ENCODE results near the gene ARHGEF33. TPM values are rescaled to one million over a fixed set of nuclear protein-coding genes. Genes with fewer than 3 reads are reported as not detected.

The ARHGEF33 gene
- total RNA-seq, 4 donors from 2014 or later: 0.66 to 2.1 (median 0.82) TPM

DNA sequence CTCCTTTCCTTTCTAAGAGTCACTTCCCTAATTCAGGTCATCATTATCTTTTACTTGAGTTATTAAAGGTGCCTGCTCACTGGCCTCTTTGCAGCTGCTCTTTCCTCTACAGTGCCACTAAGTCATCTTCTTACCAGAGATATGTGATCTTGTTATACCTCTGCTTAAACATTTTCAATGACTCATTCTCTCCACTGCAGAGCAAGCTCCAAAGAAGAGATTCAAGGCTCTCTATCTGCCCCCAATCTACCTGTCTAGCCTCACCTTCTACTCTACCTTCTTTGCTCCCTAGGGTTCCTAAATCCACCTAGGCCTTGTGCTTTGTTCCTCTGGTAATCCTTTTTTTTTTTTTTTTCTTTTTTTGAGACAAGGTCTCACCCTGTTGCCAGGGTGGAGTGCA, 3.1 kb downstream of the ARHGEF33 start:
- TF ChIP-seq POLR2AphosphoS5 (IDR thresholded peaks at IDR 0.05): no peak
- TF ChIP-seq POLR2A (IDR thresholded peaks at IDR 0.05; ENCODE audit: low read depth): no peak
- no peak for TF ChIP-seq EP300 (IDR thresholded peaks at IDR 0.05)
- TF ChIP-seq, protein P1, sequence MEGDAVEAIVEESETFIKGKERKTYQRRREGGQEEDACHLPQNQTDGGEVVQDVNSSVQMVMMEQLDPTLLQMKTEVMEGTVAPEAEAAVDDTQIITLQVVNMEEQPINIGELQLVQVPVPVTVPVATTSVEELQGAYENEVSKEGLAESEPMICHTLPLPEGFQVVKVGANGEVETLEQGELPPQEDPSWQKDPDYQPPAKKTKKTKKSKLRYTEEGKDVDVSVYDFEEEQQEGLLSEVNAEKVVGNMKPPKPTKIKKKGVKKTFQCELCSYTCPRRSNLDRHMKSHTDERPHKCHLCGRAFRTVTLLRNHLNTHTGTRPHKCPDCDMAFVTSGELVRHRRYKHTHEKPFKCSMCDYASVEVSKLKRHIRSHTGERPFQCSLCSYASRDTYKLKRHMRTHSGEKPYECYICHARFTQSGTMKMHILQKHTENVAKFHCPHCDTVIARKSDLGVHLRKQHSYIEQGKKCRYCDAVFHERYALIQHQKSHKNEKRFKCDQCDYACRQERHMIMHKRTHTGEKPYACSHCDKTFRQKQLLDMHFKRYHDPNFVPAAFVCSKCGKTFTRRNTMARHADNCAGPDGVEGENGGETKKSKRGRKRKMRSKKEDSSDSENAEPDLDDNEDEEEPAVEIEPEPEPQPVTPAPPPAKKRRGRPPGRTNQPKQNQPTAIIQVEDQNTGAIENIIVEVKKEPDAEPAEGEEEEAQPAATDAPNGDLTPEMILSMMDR (IDR thresholded peaks at IDR 0.05): no peak
- DNase-seq (ENCODE audit: extremely low spot score): no peak
- intact Hi-C loops (cut with DNase I): no loop called here
- H3K4me3 ChIP-seq: no peak overlapping the region
- no peaks in the 10 kb centered on the region for H3K27me3 ChIP-seq
- H3K36me3 ChIP-seq: no peaks in the 10 kb centered on the region
- no peaks in the 10 kb centered on the region for H3K4me1 ChIP-seq
- no peaks in the 10 kb centered on the region for H3K9me3 ChIP-seq
- H3K27ac ChIP-seq (replicated peaks in 1 of 4): no peak overlapping the region

DNA sequence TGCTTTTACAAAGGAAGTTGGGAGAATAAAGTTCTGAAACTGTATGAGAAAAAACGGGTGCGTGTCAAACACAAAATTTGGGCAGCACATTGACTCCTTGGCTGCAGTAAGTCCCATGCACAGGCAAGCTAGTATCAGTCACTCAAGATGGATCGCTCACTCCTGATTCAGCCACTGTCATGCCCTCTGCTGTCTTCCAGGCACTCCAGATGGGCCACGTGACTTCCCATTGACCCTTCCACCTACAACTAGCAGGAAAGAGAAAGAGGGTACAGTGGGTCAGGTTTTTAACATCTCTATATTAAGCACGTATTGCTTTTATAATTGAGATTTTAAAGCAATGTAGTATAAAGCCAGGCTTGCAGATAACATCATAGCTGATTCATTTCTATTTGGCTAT, 8.6 kb downstream of the ARHGEF33 start:
- WGBS: 72% methylated on average over 5 of the region's 5 CpGs
- intact Hi-C loops (cut with DNase I): no loop called here
- DNase-seq (ENCODE audit: extremely low spot score): no peak
- no peaks in the 10 kb centered on the region for H3K36me3 ChIP-seq
- H3K27ac ChIP-seq (replicated peaks in 1 of 4): no peak overlapping the region
- TF ChIP-seq EP300 (IDR thresholded peaks at IDR 0.05) (no peak), POLR2A (IDR thresholded peaks at IDR 0.05; ENCODE audit: low read depth) (no peak), POLR2AphosphoS5 (IDR thresholded peaks at IDR 0.05) (no peak)
- TF ChIP-seq, protein P1 (IDR thresholded peaks at IDR 0.05): no peak
- no peaks in the 10 kb centered on the region for H3K9me3 ChIP-seq
- H3K4me3 ChIP-seq: no peak overlapping the region
- H3K27me3 ChIP-seq: no peaks in the 10 kb centered on the region
- H3K4me1 ChIP-seq: no peaks in the 10 kb centered on the region

DNA sequence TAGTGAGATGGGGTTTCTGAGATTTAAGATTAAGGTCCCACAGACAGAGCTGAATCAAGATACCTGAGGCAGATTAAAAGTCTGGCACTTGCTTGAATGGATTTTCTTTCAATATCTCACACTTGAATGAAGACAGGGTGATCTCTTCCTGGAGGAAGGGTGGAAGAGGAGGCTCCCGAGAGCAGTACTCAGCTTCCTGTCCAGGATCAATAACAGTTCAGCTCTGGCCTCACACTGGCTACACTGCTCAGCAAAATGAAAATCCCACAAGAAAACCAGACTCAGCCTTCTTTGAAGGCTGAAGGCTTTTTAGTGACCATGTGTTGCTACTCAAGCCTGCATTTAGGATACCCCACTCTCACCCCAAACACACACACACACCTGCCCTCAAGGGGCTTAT, 11.1 kb downstream of the ARHGEF33 start:
- TF ChIP-seq EP300 (IDR thresholded peaks at IDR 0.05): no peak
- TF ChIP-seq POLR2AphosphoS5 (IDR thresholded peaks at IDR 0.05): no peak
- TF ChIP-seq, protein P1 (IDR thresholded peaks at IDR 0.05): no peak
- TF ChIP-seq POLR2A (IDR thresholded peaks at IDR 0.05; ENCODE audit: low read depth): no peak
- Histone ChIP-seq H3K4me3 (no peak overlapping the region), H3K27ac (replicated peaks in 1 of 4) (no peak overlapping the region), H3K9me3 (no peaks in the 10 kb centered on the region), H3K36me3 (no peaks in the 10 kb centered on the region), H3K4me1 (no peaks in the 10 kb centered on the region), H3K27me3 (no peaks in the 10 kb centered on the region)
- 92% methylated on average over 1 of the region's 1 CpG for WGBS
- DNase-seq (ENCODE audit: extremely low spot score): no peak
- intact Hi-C loops (cut with DNase I): no loop called here

DNA sequence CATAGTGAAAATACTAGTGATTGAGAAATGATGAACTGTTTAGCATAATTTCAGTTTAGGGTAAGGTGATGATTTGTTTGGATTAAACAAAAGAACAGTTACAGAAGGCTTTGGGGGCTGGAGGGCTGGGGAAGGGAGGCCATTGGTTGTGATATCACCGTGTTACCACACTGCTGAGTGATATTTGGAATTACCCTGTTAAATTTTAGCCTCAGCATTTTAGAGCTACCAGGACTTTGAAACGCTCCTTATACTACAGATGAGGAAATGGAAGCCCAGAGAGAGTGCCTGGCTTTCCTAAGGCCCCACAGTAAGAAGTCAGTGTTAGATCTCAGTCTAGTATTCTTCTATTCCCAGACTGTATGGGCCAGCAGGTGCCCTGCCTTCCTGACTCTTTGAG, 15.6 kb downstream of the ARHGEF33 start:
- WGBS: 85% methylated on average over 2 of the region's 2 CpGs
- H3K4me3 ChIP-seq: no peak overlapping the region
- intact Hi-C loops (cut with DNase I): no loop called here
- no peak overlapping the region for H3K27ac ChIP-seq (replicated peaks in 1 of 4)
- no peak for DNase-seq (ENCODE audit: extremely low spot score)
- H3K27me3 ChIP-seq: no peaks in the 10 kb centered on the region
- no peaks in the 10 kb centered on the region for H3K9me3 ChIP-seq
- no peaks in the 10 kb centered on the region for H3K36me3 ChIP-seq
- no peak for TF ChIP-seq POLR2A (IDR thresholded peaks at IDR 0.05; ENCODE audit: low read depth)
- TF ChIP-seq EP300 (IDR thresholded peaks at IDR 0.05): no peak
- TF ChIP-seq, protein P1 (IDR thresholded peaks at IDR 0.05): no peak
- TF ChIP-seq POLR2AphosphoS5 (IDR thresholded peaks at IDR 0.05): no peak
- no peaks in the 10 kb centered on the region for H3K4me1 ChIP-seq

DNA sequence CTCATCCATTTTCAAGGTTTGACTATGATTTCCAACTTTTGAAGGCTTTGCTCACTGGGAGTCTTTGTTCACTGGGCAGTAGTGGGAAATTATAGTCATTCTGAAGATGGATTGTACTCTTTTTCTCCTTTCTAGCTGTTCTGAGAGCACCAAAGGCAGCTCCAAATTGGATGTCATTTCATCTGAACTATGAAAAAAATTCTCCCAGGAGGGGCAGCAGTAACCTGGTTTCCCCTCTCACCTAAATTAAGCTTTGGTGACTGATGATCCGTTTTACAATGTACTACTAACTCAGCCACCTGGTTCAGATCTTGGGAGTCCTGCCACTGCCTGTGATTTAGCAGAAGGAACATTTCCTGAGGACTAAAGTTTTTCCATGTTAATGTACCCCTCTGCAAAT, 17.6 kb downstream of the ARHGEF33 start:
- Histone ChIP-seq H3K4me3 (no peak overlapping the region), H3K27me3 (no peaks in the 10 kb centered on the region), H3K27ac (replicated peaks in 1 of 4) (no peak overlapping the region), H3K9me3 (no peaks in the 10 kb centered on the region), H3K4me1 (no peaks in the 10 kb centered on the region), H3K36me3 (no peaks in the 10 kb centered on the region)
- intact Hi-C loops (cut with DNase I): no loop called here
- TF ChIP-seq, protein P1 (IDR thresholded peaks at IDR 0.05): no peak
- no peak for TF ChIP-seq POLR2A (IDR thresholded peaks at IDR 0.05; ENCODE audit: low read depth)
- TF ChIP-seq POLR2AphosphoS5 (IDR thresholded peaks at IDR 0.05): no peak
- TF ChIP-seq EP300 (IDR thresholded peaks at IDR 0.05): no peak
- DNase-seq (ENCODE audit: extremely low spot score): no peak
- WGBS: 69% methylated on average over 1 of the region's 1 CpG
